GM12878 (cell line): ENCODE measurements around the gene SLC4A5. TPM values are rescaled to one million over a fixed set of nuclear protein-coding genes. Genes with fewer than 3 reads are reported as not detected.

ENCODE experiments used
- BCL3 ChIP-seq: IDR thresholded peaks from 2 replicates; pipeline ENCODE4 v1.6.1; 2011; ENCODE audit warnings: borderline replicate concordance, low read depth, mild to moderate bottlenecking, moderate library complexity, low read length; ENCODE audit not compliant: insufficient read depth, poor library complexity, severe bottlenecking
- BRCA1 ChIP-seq: IDR thresholded peaks from 2 replicates; pipeline ENCODE4 v1.6.1; 2011; ENCODE audit warnings: low read depth, low read length, improper control_type of control experiment
- E2F4 ChIP-seq: IDR thresholded peaks from 2 replicates; pipeline ENCODE4 v1.6.1; 2012; ENCODE audit warnings: low read depth, low read length, improper control_type of control experiment
- E4F1 ChIP-seq: fragments of 450-650 bp; IDR thresholded peaks from 2 replicates; pipeline ENCODE4 v1.6.1; 2018; ENCODE audit warnings: borderline replicate concordance, mild to moderate bottlenecking; ENCODE audit not compliant: partially characterized antibody
- ESRRA ChIP-seq: IDR thresholded peaks from 2 replicates; pipeline ENCODE4 v1.6.1; 2012; ENCODE audit warnings: mild to moderate bottlenecking, low read length, improper control_type of control experiment
- HDGF ChIP-seq: fragments of 450-650 bp; IDR thresholded peaks from 2 replicates; pipeline ENCODE4 v1.6.1; 2016; ENCODE audit warnings: antibody characterized with exemption
- MAX ChIP-seq: IDR thresholded peaks from 2 replicates; pipeline ENCODE4 v1.6.1; 2012; ENCODE audit warnings: low read depth, low read length, improper control_type of control experiment
- MTA3 ChIP-seq: IDR thresholded peaks from 2 replicates; pipeline ENCODE4 v1.6.1; 2012; ENCODE audit warnings: low read length, inconsistent platforms, borderline replicate concordance
- NR2C2 ChIP-seq: IDR thresholded peaks from 2 replicates; pipeline ENCODE4 v1.6.1; 2011; ENCODE audit warnings: borderline replicate concordance, low read depth; ENCODE audit not compliant: control insufficient read depth, insufficient read length
- NR2F1 ChIP-seq: fragments of 450-650 bp; conservative IDR thresholded peaks from 2 replicates; pipeline ENCODE4 v1.6.1; 2017; ENCODE audit warnings: mild to moderate bottlenecking
- RFX5 ChIP-seq: IDR thresholded peaks from 2 replicates; pipeline ENCODE4 v1.6.1; 2011; ENCODE audit warnings: low read depth, low read length, improper control_type of control experiment
- SIX5 ChIP-seq: IDR thresholded peaks from 2 replicates; pipeline ENCODE4 v1.6.1; 2011; ENCODE audit warnings: mild to moderate bottlenecking, low read depth, low read length, moderate library complexity; ENCODE audit not compliant: severe bottlenecking
- SKIL ChIP-seq: fragments of 450-650 bp; IDR thresholded peaks from 2 replicates; pipeline ENCODE4 v1.6.1; 2017; ENCODE audit warnings: mild to moderate bottlenecking, low read depth, inconsistent platforms; ENCODE audit not compliant: poor library complexity, severe bottlenecking
- SMARCA5 ChIP-seq: fragments of 450-650 bp; IDR thresholded peaks from 2 replicates; pipeline ENCODE4 v1.6.1; 2017; ENCODE audit warnings: mild to moderate bottlenecking
- SPI1 ChIP-seq: IDR thresholded peaks from 2 replicates; pipeline ENCODE4 v1.6.1; 2011; ENCODE audit warnings: low read depth, mild to moderate bottlenecking, low read length, moderate library complexity, borderline replicate concordance; ENCODE audit not compliant: insufficient read depth
- STAT1 ChIP-seq: fragments of 450-650 bp; conservative IDR thresholded peaks from 2 replicates; pipeline ENCODE4 v1.6.1; 2014; ENCODE audit warnings: antibody characterized with exemption, mild to moderate bottlenecking
- ZNF217 ChIP-seq: fragments of 450-650 bp; IDR thresholded peaks from 2 replicates; pipeline ENCODE4 v1.6.1; 2017; ENCODE audit warnings: antibody characterized with exemption, mild to moderate bottlenecking
- ZSCAN29 ChIP-seq: fragments of 450-650 bp; IDR thresholded peaks from 2 replicates; pipeline ENCODE4 v1.6.1; 2017; ENCODE audit warnings: mild to moderate bottlenecking, moderate library complexity
- polyA plus RNA-seq, 11 experiments: library from polyadenylated mRNA; depleted of rRNA in 4 of 11; unstranded in 6 of 11; stranded (reverse) in 5 of 11; fragments of >200 nt; fragmentation: Nextera tagmentation in 4 of 11; fragmentation: Illumina TruSeq in 1 of 11; extraction: Ambion mirVana in 4 of 11; extraction: Trizol in 1 of 11; gene quantifications; 1 replicate in 1 of 11; 2 replicates in 10 of 11; pipeline versions ENCODE4 v1.2.1 to v1.2.3, GENCODE V29; 2011 to 2016; ENCODE audit warnings: inconsistent platforms in 2 of 11, missing spikeins in 2 of 11, low read depth in 1 of 11
- total RNA-seq, 4 experiments: library from RNA; depleted of rRNA in 3 of 4; stranded (reverse); fragments of >200 nt in 3 of 4; fragmentation: Illumina TruSeq in 1 of 4; extraction: Trizol in 1 of 4; gene quantifications; 2 replicates each; pipeline versions ENCODE4 v1.2.1 to v1.2.3, GENCODE V29; 2013 to 2021

Gene SLC4A5
- total and polyA plus RNA-seq, 10 of the 15 experiments (the other 5 are each of a cell fraction or from before 2014, with no cell fraction given), result 0.15 to 4.7 (median 1.6) TPM

GRCh38 chr2:74178211-74179062, 164.8 kb downstream of the SLC4A5 start, which contains the start of gene MOB1A (continued):
- no peak for TF ChIP-seq SKIL
- TF ChIP-seq RFX5, result no peak
- TF ChIP-seq MTA3, result no peak
- 0 out of 2 replicates have a peak, but pooled peaks have one; percentile 10 for TF ChIP-seq ZSCAN29
- TF ChIP-seq E2F4, result no peak; the same call in 1 of the 2 replicates
- no peak for TF ChIP-seq ESRRA
- 0 out of 2 replicates have a peak, but pooled peaks have one; percentile 17 for TF ChIP-seq SPI1
- no peak for TF ChIP-seq E4F1
- no peak for TF ChIP-seq ZNF217
- TF ChIP-seq SIX5, result no peak
- TF ChIP-seq STAT1, result 0 out of 2 replicates have a peak, but pooled peaks have one; percentile 65
- TF ChIP-seq BCL3, result no peak
- TF ChIP-seq MAX, result peak; percentile 29
- peak; percentile 78 for TF ChIP-seq BRCA1
- TF ChIP-seq NR2C2, result no peak
- TF ChIP-seq HDGF, result peak; percentile 58; the same call in 1 of the 2 replicates
- TF ChIP-seq SMARCA5, result no peak
- peak; percentile 74 for TF ChIP-seq NR2F1
